HUES48 (cell line): ENCODE data around the gene LMX1A.

ENCODE experiments used
- H3K27ac ChIP-seq: one replicate; pipeline ENCODE4 v1.7.0; 2013; ENCODE audit warnings: low read depth, low read length, inconsistent platforms
- H3K27me3 ChIP-seq: 2 replicates; pipeline ENCODE4 v1.6.1; 2013; ENCODE audit warnings: mild to moderate bottlenecking, low read length; ENCODE audit not compliant: control insufficient read depth, insufficient read depth
- H3K36me3 ChIP-seq: 2 replicates; pipeline ENCODE4 v1.6.1; 2013; ENCODE audit warnings: low read length; ENCODE audit not compliant: control insufficient read depth, insufficient read depth
- H3K4me1 ChIP-seq: 2 replicates; pipeline ENCODE4 v1.6.1; 2013; ENCODE audit warnings: mild to moderate bottlenecking, low read length; ENCODE audit not compliant: control insufficient read depth, insufficient read depth
- H3K4me3 ChIP-seq: 2 replicates; pipeline ENCODE4 v1.5.1; 2013; ENCODE audit warnings: mild to moderate bottlenecking, low read depth, low read length
- H3K9ac ChIP-seq: 2 replicates; pipeline ENCODE4 v1.6.1; 2013; ENCODE audit warnings: mild to moderate bottlenecking, low read depth, low read length, moderate library complexity
- H3K9me3 ChIP-seq: 2 replicates; pipeline ENCODE4 v1.6.1; 2013; ENCODE audit warnings: low read length; ENCODE audit not compliant: control insufficient read depth, insufficient read depth

The LMX1A gene

GRCh38 chr1:165216254-165216653, 140.3 kb downstream of the LMX1A start:
- Histone ChIP-seq H3K9me3 (no peaks in the 10 kb centered on the region), H3K4me3 (no peak overlapping the region), H3K27ac (no peak overlapping the region), H3K9ac (no peak overlapping the region), H3K27me3 (no peaks in the 10 kb centered on the region), H3K4me1 (peaks cover 22% of the 10 kb centered on the region), H3K36me3 (no peaks in the 10 kb centered on the region)

DNA sequence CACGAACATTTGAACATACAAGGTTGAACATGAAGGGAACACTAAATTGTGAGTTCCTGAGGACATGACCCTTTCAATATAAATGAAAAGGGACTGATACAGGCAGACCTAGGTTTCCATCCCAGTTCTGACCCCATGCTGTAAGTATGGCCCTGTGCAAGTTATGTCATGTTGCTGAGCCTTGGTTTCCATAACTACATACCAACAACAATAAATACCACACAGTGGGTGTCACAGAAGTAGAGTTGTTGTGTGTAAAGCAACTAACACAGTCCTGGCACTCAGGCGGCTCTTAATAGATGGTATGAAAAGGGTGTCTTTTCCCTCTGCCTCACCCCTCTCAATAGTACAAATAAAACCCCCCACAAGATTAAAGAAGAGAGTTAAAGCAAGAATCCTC, 140.8 kb downstream of the LMX1A start:
- H3K27ac ChIP-seq: no peak overlapping the region
- no peak overlapping the region for H3K9ac ChIP-seq
- no peak overlapping the region for H3K4me3 ChIP-seq
- no peaks in the 10 kb centered on the region for H3K36me3 ChIP-seq
- H3K9me3 ChIP-seq: no peaks in the 10 kb centered on the region
- peaks cover 16% of the 10 kb centered on the region for H3K4me1 ChIP-seq
- H3K27me3 ChIP-seq: no peaks in the 10 kb centered on the region

DNA sequence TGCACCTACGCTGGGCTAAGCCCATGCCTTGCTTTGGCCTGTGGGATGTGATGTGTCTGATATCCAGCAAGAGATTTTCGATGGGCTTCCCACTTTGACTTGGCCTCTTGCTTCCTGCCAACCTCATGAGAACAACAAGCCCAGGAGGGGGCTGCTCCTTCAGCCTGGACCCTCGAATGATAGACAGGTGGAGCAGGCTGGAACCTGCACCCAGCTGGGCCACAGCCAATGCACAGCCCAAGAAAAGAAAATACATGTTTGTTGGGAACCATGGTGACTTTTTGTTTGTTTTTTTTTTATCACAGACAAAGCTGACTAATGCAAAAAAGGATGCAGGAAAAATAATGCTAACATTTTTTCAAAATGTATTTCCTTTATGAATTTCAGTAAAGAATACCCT, 144.3 kb downstream of the LMX1A start:
- peaks cover 10% of the 10 kb centered on the region for H3K4me1 ChIP-seq
- no peaks in the 10 kb centered on the region for H3K36me3 ChIP-seq
- H3K4me3 ChIP-seq: no peak overlapping the region
- H3K9me3 ChIP-seq: no peaks in the 10 kb centered on the region
- no peak overlapping the region for H3K9ac ChIP-seq
- H3K27me3 ChIP-seq: no peaks in the 10 kb centered on the region
- no peak overlapping the region for H3K27ac ChIP-seq

GRCh38 chr1:165207853-165208515, 148.5 kb downstream of the LMX1A start:
- no peaks in the 10 kb centered on the region for H3K4me1 ChIP-seq
- no peak overlapping the region for H3K27ac ChIP-seq
- no peak overlapping the region for H3K4me3 ChIP-seq
- H3K27me3 ChIP-seq: no peaks in the 10 kb centered on the region
- no peaks in the 10 kb centered on the region for H3K9me3 ChIP-seq
- no peaks in the 10 kb centered on the region for H3K36me3 ChIP-seq
- no peak overlapping the region for H3K9ac ChIP-seq

DNA sequence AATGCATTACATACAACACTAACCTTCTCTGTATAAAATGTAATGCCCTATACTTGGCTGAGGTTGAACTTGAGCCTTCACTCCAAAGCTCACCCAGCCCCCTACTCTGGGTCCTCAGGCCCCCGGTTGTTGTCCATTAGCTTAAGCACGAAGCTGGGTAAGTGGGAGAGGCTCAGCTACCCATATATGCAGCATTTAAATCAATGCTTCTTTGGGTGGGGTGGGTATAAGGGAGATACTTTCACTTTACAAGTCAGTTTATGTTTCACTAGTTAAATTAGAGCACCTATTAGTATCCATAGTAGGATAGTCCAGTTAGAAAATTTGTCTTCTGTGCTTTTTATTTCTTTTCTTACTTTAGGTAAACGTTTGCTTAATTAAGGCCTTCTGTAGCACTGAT, 151.4 kb downstream of the LMX1A start:
- no peak overlapping the region for H3K27ac ChIP-seq
- no peak overlapping the region for H3K4me3 ChIP-seq

GRCh38 chr1:165204548-165204947, 152.0 kb downstream of the LMX1A start:
- Histone ChIP-seq H3K9ac (no peak overlapping the region), H3K36me3 (no peaks in the 10 kb centered on the region), H3K4me3 (no peak overlapping the region), H3K27me3 (no peaks in the 10 kb centered on the region), H3K4me1 (no peaks in the 10 kb centered on the region), H3K27ac (no peak overlapping the region), H3K9me3 (no peaks in the 10 kb centered on the region)

More for the DNA sequence above, 151.4 kb downstream of the LMX1A start:
- Histone ChIP-seq H3K27me3 (no peaks in the 10 kb centered on the region), H3K4me1 (no peaks in the 10 kb centered on the region), H3K36me3 (no peaks in the 10 kb centered on the region), H3K9ac (no peak overlapping the region), H3K9me3 (no peaks in the 10 kb centered on the region)

GRCh38 chr1:165191087-165191486, 165.4 kb downstream of the LMX1A start:
- Histone ChIP-seq H3K27me3 (no peaks in the 10 kb centered on the region), H3K27ac (no peak overlapping the region), H3K36me3 (no peaks in the 10 kb centered on the region), H3K9ac (no peak overlapping the region), H3K4me1 (no peaks in the 10 kb centered on the region), H3K4me3 (no peak overlapping the region), H3K9me3 (no peaks in the 10 kb centered on the region)

DNA sequence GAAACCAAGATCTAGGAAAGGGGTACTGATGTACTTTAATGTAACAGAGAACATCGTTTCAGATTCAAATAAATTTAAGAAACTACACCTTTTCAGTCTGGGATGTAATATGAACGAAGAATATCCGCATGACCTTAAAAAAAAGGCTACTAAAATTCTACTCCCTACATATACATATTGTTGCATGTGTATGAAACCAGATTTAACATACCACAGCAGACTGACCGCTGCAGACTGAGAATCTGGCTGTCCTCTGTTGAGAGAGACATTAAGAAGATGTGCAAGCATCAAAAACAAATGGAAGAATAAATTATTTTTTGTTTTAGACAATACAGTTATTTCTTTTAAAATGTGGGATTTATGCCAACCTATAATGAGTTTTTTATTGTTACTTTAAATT, 166.6 kb downstream of the LMX1A start:
- H3K9ac ChIP-seq: no peak overlapping the region
- H3K4me3 ChIP-seq: no peak overlapping the region
- H3K27me3 ChIP-seq: no peaks in the 10 kb centered on the region
- H3K4me1 ChIP-seq: no peaks in the 10 kb centered on the region
- no peak overlapping the region for H3K27ac ChIP-seq
- H3K36me3 ChIP-seq: no peaks in the 10 kb centered on the region
- no peaks in the 10 kb centered on the region for H3K9me3 ChIP-seq

- H3K27me3 ChIP-seq: no peaks in the 10 kb centered on the region
- H3K27ac ChIP-seq: no peak overlapping the region
- H3K9ac ChIP-seq: no peak overlapping the region
- no peaks in the 10 kb centered on the region for H3K36me3 ChIP-seq
- no peaks in the 10 kb centered on the region for H3K4me1 ChIP-seq
- H3K4me3 ChIP-seq: no peak overlapping the region
- H3K9me3 ChIP-seq: 0 out of 2 replicates have a peak, but pooled peaks cover 3% of the 10 kb centered on the region
These were observed 167.5 kb downstream of the LMX1A start for GRCh38 chr1:165189011-165189410.

GRCh38 chr1:165187031-165188009, 169.2 kb downstream of the LMX1A start:
- H3K4me1 ChIP-seq: no peaks in the 10 kb centered on the region
- H3K9me3 ChIP-seq: peaks cover 14% of the 10 kb centered on the region; the same call in 1 of the 2 replicates
- no peak overlapping the region for H3K4me3 ChIP-seq
- H3K27ac ChIP-seq: no peak overlapping the region
- no peaks in the 10 kb centered on the region for H3K27me3 ChIP-seq
- no peaks in the 10 kb centered on the region for H3K36me3 ChIP-seq
- H3K9ac ChIP-seq: no peak overlapping the region
